Mammary epithelial cell (primary cell): ENCODE measurements around the gene WWP2.
"Not testable (repeated sequence)": the region's sequence is repeated elsewhere in the genome, so short reads cannot be mapped to it uniquely, and the experiment has no call there.

Experiments used
- EZH2 ChIP-seq: IDR thresholded peaks from 2 replicates; pipeline ENCODE4 v1.6.1; 2012; ENCODE audit warnings: low read length, inconsistent platforms, borderline replicate concordance
- TF ChIP-seq, protein P1 (sequence below), 2 donors: IDR thresholded peaks in 1 of 2; conservative IDR thresholded peaks in 1 of 2; 2 replicates each; pipeline ENCODE4 v1.5.1; 2011 to 2012; ENCODE audit warnings: inconsistent platforms in 2 of 2, low read length in 2 of 2, mild to moderate bottlenecking in 2 of 2, control low read depth in 1 of 2, low read depth in 1 of 2; ENCODE audit not compliant: insufficient read depth in 1 of 2; ENCODE audit errors: extremely low read depth in 1 of 2

DNA sequence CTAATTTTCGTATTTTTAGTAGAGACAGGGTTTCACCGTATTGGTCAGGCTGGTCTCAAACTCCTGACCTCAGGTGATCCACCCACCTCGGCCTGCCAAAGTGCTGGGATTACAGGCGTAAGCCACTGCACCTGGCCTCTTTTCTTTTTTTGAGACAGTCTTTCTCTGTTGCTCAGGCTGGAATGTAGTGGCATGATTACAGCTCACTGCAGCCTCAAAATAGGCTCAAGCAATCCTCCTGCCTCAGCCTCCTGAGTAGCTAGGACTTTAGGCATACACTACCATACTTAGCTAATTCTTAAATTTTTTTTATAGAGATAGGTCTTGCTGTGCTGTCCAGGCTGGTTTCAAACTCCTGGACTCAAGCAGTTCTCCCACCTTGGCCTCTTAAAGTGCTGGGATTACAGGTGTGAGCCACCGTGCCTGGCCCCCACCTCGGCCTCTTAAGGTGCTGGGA is 29.3 kb downstream of the WWP2 start:
- TF ChIP-seq, protein P1, sequence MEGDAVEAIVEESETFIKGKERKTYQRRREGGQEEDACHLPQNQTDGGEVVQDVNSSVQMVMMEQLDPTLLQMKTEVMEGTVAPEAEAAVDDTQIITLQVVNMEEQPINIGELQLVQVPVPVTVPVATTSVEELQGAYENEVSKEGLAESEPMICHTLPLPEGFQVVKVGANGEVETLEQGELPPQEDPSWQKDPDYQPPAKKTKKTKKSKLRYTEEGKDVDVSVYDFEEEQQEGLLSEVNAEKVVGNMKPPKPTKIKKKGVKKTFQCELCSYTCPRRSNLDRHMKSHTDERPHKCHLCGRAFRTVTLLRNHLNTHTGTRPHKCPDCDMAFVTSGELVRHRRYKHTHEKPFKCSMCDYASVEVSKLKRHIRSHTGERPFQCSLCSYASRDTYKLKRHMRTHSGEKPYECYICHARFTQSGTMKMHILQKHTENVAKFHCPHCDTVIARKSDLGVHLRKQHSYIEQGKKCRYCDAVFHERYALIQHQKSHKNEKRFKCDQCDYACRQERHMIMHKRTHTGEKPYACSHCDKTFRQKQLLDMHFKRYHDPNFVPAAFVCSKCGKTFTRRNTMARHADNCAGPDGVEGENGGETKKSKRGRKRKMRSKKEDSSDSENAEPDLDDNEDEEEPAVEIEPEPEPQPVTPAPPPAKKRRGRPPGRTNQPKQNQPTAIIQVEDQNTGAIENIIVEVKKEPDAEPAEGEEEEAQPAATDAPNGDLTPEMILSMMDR (conservative IDR thresholded peaks at IDR 0.05 in 1 of 2, IDR thresholded peaks at IDR 0.05 in 1 of 2; ENCODE audit: extremely low read depth in 1 of 2, insufficient read depth in 1 of 2, low read depth in 1 of 2, low read length in 2 of 2), result not testable (repeated sequence)
- not testable (repeated sequence) for TF ChIP-seq EZH2
